SU-DHL-6 (cell line): Measurements from ENCODE around the gene PALMD.
A peak's percentile ranks its signal among the peaks of the same experiment; 100 is the strongest.

Experiments used
- H2AFZ ChIP-seq: fragments of 200-600 bp; sonication (generic); 2 replicates; pipeline ENCODE4 v1.6.1; 2014; ENCODE audit warnings: low read depth, mild to moderate bottlenecking, moderate library complexity, mixed read lengths, antibody characterized with exemption, low read length; ENCODE audit not compliant: severe bottlenecking
- H3F3A ChIP-seq: fragments of 200-600 bp; shearing (Covaris generic); 2 replicates; pipeline ENCODE4 v1.6.0; 2016; ENCODE audit warnings: antibody characterized with exemption, mild to moderate bottlenecking; ENCODE audit not compliant: insufficient read depth
- H3K27ac ChIP-seq: fragments of 200-600 bp; sonication (generic); 2 replicates; pipeline ENCODE4 v1.5.1; 2016; ENCODE audit warnings: low read depth, mild to moderate bottlenecking, low read length, moderate library complexity, mixed read lengths
- H3K27me3 ChIP-seq: fragments of 200-600 bp; sonication (generic), shearing (Covaris generic); 2 replicates; pipeline ENCODE4 v1.6.0; 2014; ENCODE audit warnings: mild to moderate bottlenecking, low read length
- H3K36me3 ChIP-seq: fragments of 200-600 bp; sonication (generic); 2 replicates; pipeline ENCODE4 v1.6.1; 2014; ENCODE audit warnings: mild to moderate bottlenecking, low read length, mixed read lengths
- H3K4me2 ChIP-seq: fragments of 300-600, 200-600 bp; shearing (Covaris generic), sonication (generic); 2 replicates; pipeline ENCODE4 v1.6.0; 2014; ENCODE audit warnings: low read length, low read depth, mild to moderate bottlenecking; ENCODE audit not compliant: poor library complexity, severe bottlenecking
- H3K4me3 ChIP-seq: fragments of 200-600 bp; sonication (generic); 2 replicates; pipeline ENCODE4 v1.5.1; 2014; ENCODE audit warnings: antibody characterized with exemption, low read length, mild to moderate bottlenecking, mixed read lengths; ENCODE audit not compliant: insufficient read depth, poor library complexity, severe bottlenecking
- H3K79me2 ChIP-seq: fragments of 200-600 bp; sonication (generic); 2 replicates; pipeline ENCODE4 v1.6.1; 2014; ENCODE audit warnings: mild to moderate bottlenecking, low read length, moderate library complexity; ENCODE audit not compliant: insufficient read depth
- H3K9ac ChIP-seq: fragments of 200-600 bp; sonication (generic); 2 replicates; pipeline ENCODE4 v1.7.0; 2014; ENCODE audit warnings: mild to moderate bottlenecking, low read length
- H3K9me2 ChIP-seq: fragments of 200-600 bp; sonication (generic); replicated peaks from 2 replicates; pipeline ENCODE4 v1.6.1; 2014; ENCODE audit warnings: low read length; ENCODE audit not compliant: insufficient read depth
- H3K9me3 ChIP-seq: fragments of 200-600 bp; sonication (generic); 2 replicates; pipeline ENCODE4 v1.6.1; 2014; ENCODE audit warnings: low read length, mixed read lengths; ENCODE audit not compliant: insufficient read depth
- H4K20me1 ChIP-seq: fragments of 200-600 bp; sonication (generic); 2 replicates; pipeline ENCODE4 v1.6.1; 2014; ENCODE audit warnings: low read depth, mild to moderate bottlenecking, antibody characterized with exemption, low read length, moderate library complexity, mixed read lengths
- CTCF ChIP-seq: fragments of 200-600 bp; sonication (generic); IDR thresholded peaks from one replicate; pipeline ENCODE4 v1.5.1; 2017; ENCODE audit warnings: antibody characterized with exemption, mild to moderate bottlenecking, low read length, moderate library complexity; ENCODE audit not compliant: insufficient read depth, poor library complexity, severe bottlenecking
- EZH2phosphoT487 ChIP-seq: fragments of 200-600 bp; sonication (generic), shearing (Covaris generic); conservative IDR thresholded peaks from 2 replicates; pipeline ENCODE4 v1.6.1; 2018; ENCODE audit warnings: mild to moderate bottlenecking, antibody characterized with exemption, low read length, moderate library complexity, mixed read lengths

The PALMD gene

GRCh38 chr1:99726818-99727217, 80.9 kb downstream of the PALMD start:
- Histone ChIP-seq H3K27me3 (no peaks in the 10 kb centered on the region), H3K4me2 (no peak overlapping the region), H3K9ac (no peak overlapping the region), H3K9me2 (no peaks in the 10 kb centered on the region), H3K79me2 (no peaks in the 10 kb centered on the region), H3K36me3 (no peaks in the 10 kb centered on the region), H3K9me3 (no peaks in the 10 kb centered on the region), H3K27ac (no peak overlapping the region), H3F3A (no peaks in the 10 kb centered on the region), H4K20me1 (no peaks in the 10 kb centered on the region), H3K4me3 (no peak overlapping the region), H2AFZ (no peak overlapping the region)
- TF ChIP-seq EZH2phosphoT487: no peak
- TF ChIP-seq CTCF: no peak

GRCh38 chr1:99727575-99728185, 81.8 kb downstream of the PALMD start:
- H3K4me3 ChIP-seq: no peak overlapping the region
- no peaks in the 10 kb centered on the region for H4K20me1 ChIP-seq
- H3K9me2 ChIP-seq: no peaks in the 10 kb centered on the region
- H3K9me3 ChIP-seq: no peaks in the 10 kb centered on the region
- TF ChIP-seq EZH2phosphoT487: no peak
- TF ChIP-seq CTCF: no peak
- H3K27ac ChIP-seq: no peak overlapping the region
- no peaks in the 10 kb centered on the region for H3F3A ChIP-seq
- H3K4me2 ChIP-seq: no peak overlapping the region
- H3K79me2 ChIP-seq: no peaks in the 10 kb centered on the region
- no peak overlapping the region for H2AFZ ChIP-seq
- H3K36me3 ChIP-seq: no peaks in the 10 kb centered on the region
- no peaks in the 10 kb centered on the region for H3K27me3 ChIP-seq
- H3K9ac ChIP-seq: no peak overlapping the region

GRCh38 chr1:99728494-99729235, 82.8 kb downstream of the PALMD start:
- Histone ChIP-seq H3K79me2 (no peaks in the 10 kb centered on the region), H3K4me3 (no peak overlapping the region), H3K27me3 (no peaks in the 10 kb centered on the region), H3K36me3 (no peaks in the 10 kb centered on the region), H3F3A (no peaks in the 10 kb centered on the region), H2AFZ (no peak overlapping the region), H3K9ac (no peak overlapping the region), H3K9me3 (no peaks in the 10 kb centered on the region), H3K9me2 (no peaks in the 10 kb centered on the region), H3K4me2 (no peak overlapping the region), H4K20me1 (no peaks in the 10 kb centered on the region), H3K27ac (no peak overlapping the region)
- TF ChIP-seq CTCF: peak; percentile 69
- TF ChIP-seq EZH2phosphoT487: no peak
